ENCODE results near the gene CTNNA3. TPM values are rescaled to one million over a fixed set of nuclear protein-coding genes. Genes with fewer than 3 reads are reported as not detected.
"Not testable (repeated sequence)": the region's sequence is repeated elsewhere in the genome, so short reads cannot be mapped to it uniquely, and the experiment has no call there.

Gene CTNNA3
- total RNA-seq, 4 donors from 2014 or later: 0.68 to 75.2 (median 1.4) TPM

DNA sequence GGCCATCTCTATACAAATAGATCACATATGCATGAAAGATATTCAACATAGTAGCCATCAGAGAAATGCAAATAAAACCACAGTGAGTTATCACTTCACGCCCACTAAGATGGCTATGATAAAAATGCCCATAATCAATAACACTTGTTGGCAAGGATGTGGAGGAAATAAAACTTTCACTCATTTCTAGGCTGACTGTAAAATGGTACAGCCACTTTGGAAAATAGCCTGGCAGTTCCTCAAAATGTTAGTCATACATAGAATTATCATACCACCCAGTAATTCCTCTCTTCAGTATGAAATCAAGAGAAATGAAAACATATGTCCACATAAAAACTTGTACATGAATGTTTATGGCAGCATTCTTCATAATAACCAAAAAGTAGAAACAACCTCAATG is 445.3 kb downstream of the CTNNA3 start:
- DNase-seq: no peak
- WGBS, 2 donors (ENCODE audit: low coverage in 1 of 2): 55 to 71% methylated on average over 1 of the region's 1 CpG
- Histone ChIP-seq H3K27me3 (peaks cover 53% of the 10 kb centered on the region), H3K9me3 (no peaks in the 10 kb centered on the region), H3K27ac (no peak overlapping the region), H3K4me1 (no peaks in the 10 kb centered on the region), H3K4me3 (no peak overlapping the region), H3K36me3 (no peaks in the 10 kb centered on the region)
- TF ChIP-seq POLR2AphosphoS5 (IDR thresholded peaks at IDR 0.05): no peak
- intact Hi-C loops (cut with DNase I; ENCODE audit: low total_unique reads): no loop called here
- in situ Hi-C loops (cut with MboI; ENCODE audit: low pct_ligation_motif_present in 1 of 4, low pct_unique_long_range_greater_than_20kb in 1 of 4, low sequenced_read_pairs in 3 of 4): no loop called here

DNA sequence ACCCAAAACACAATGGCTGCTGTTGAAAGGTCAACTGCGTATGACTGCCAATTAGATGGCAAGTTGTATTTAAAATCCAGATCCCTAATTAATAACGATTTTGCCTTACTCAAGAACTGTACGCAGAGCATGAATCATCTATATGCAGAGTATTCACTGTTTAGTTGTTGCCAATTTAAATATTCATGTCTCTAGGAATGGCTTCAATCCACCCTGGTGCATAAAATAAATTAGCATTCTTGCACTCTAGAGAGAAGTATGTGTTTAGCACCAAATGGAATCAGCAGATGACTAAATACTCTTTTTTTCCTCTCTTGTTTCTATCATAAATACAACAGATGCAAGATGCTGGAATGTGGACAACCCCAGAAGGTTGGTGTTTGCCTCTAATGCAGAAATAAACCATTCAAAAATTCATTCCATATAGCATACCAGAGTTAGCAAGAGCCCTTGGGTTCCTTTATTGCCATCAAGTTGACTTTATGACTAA is 449.9 kb downstream of the CTNNA3 start:
- Histone ChIP-seq H3K36me3 (no peaks in the 10 kb centered on the region), H3K4me1 (no peaks in the 10 kb centered on the region), H3K27ac (no peak overlapping the region), H3K27me3 (peaks cover 19% of the 10 kb centered on the region), H3K4me3 (no peak overlapping the region), H3K9me3 (no peaks in the 10 kb centered on the region)
- no peak for DNase-seq
- intact Hi-C loops (cut with DNase I; ENCODE audit: low total_unique reads) (no loop called here), in situ Hi-C loops (cut with MboI; ENCODE audit: low pct_ligation_motif_present in 1 of 4, low pct_unique_long_range_greater_than_20kb in 1 of 4, low sequenced_read_pairs in 3 of 4) (no loop called here)
- WGBS, 2 donors (ENCODE audit: low coverage in 1 of 2): 81 to 88% methylated on average over 3 of the region's 3 CpGs
- no peak for TF ChIP-seq EP300 (IDR thresholded peaks at IDR 0.05; ENCODE audit: low read depth)

- TF ChIP-seq EP300 (IDR thresholded peaks at IDR 0.05; ENCODE audit: low read depth) (no peak), CTCF (IDR thresholded peaks at IDR 0.05) (no peak), POLR2AphosphoS5 (IDR thresholded peaks at IDR 0.05) (no peak), POLR2A (IDR thresholded peaks at IDR 0.05) (no peak)
- peaks cover 5% of the 10 kb centered on the region for H3K27me3 ChIP-seq
- 40 to 45% methylated on average over 3 of the region's 3 CpGs for WGBS, 2 donors (ENCODE audit: low coverage in 1 of 2)
- H3K36me3 ChIP-seq: no peaks in the 10 kb centered on the region
- no peak overlapping the region for H3K4me3 ChIP-seq
- no peak for DNase-seq
- H3K9me3 ChIP-seq: no peaks in the 10 kb centered on the region
- H3K27ac ChIP-seq: no peak overlapping the region
- intact Hi-C loops (cut with DNase I; ENCODE audit: low total_unique reads) (no loop called here), in situ Hi-C loops (cut with MboI; ENCODE audit: low pct_ligation_motif_present in 1 of 4, low pct_unique_long_range_greater_than_20kb in 1 of 4, low sequenced_read_pairs in 3 of 4) (no loop called here)
- H3K4me1 ChIP-seq: no peaks in the 10 kb centered on the region
Observed at GRCh38 chr10:67242528-67242927, 453.5 kb downstream of the CTNNA3 start.

DNA sequence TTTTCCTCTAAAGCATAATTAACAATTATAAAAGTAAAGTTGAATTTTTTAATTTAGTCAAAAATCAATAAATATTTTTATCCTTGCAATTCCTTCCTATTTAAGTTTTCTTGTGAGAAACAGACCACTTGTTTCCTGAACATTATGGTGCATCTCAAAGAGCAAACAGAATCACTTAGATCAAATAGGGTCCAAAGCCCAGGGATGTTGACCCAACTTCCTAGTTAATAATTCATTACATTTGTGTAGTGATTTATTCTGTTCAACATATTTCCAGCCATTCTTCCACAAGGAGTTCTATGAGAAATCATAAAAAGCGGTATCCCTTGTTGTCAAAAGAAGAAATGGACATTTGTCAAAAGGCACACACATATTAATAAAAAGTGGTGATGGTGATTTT is 454.5 kb downstream of the CTNNA3 start:
- no peaks in the 10 kb centered on the region for H3K27me3 ChIP-seq
- H3K27ac ChIP-seq: no peak overlapping the region
- no peaks in the 10 kb centered on the region for H3K4me1 ChIP-seq
- no peak for TF ChIP-seq POLR2A (IDR thresholded peaks at IDR 0.05)
- TF ChIP-seq POLR2AphosphoS5 (IDR thresholded peaks at IDR 0.05): no peak
- no peak for TF ChIP-seq CTCF (IDR thresholded peaks at IDR 0.05)
- no peak for TF ChIP-seq EP300 (IDR thresholded peaks at IDR 0.05; ENCODE audit: low read depth)
- H3K36me3 ChIP-seq: no peaks in the 10 kb centered on the region
- no peak for DNase-seq
- in situ Hi-C loops (cut with MboI; ENCODE audit: low pct_ligation_motif_present in 1 of 4, low pct_unique_long_range_greater_than_20kb in 1 of 4, low sequenced_read_pairs in 3 of 4) (no loop called here), intact Hi-C loops (cut with DNase I; ENCODE audit: low total_unique reads) (no loop called here)
- 0 to 31% methylated on average over 1 of the region's 1 CpG for WGBS, 2 donors (ENCODE audit: low coverage in 1 of 2)
- no peaks in the 10 kb centered on the region for H3K9me3 ChIP-seq
- no peak overlapping the region for H3K4me3 ChIP-seq

DNA sequence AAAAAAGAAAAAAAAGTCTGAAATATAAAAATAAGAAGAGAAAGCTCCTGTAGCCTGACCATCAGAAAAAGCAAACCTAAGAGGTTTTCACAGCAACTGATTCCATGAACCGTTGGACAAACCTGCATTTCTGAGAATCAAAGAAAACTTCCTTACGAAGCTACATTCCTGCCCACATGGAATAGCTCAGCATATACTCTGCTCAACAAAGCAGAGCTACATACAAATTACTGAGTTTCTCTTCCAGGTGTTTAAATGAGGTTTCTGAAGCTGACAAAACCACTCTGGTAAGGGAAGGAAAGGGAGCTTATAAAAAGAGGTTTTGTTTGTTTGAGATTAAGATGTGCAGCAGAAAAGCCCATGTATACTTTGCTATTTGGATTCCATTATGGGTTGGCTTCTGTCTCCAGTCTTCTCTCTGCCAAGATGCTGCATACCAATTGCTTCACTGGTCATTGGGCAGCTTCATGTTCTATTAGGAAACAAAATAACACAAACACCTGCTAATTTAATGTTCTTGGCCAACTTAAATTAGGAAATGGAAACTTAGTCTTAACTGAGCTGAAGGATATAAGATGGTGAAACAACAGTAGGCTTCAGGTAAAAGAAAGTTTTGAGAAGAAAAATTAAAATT is 456.0 kb downstream of the CTNNA3 start:
- H3K27me3 ChIP-seq: no peaks in the 10 kb centered on the region
- in situ Hi-C loops (cut with MboI; ENCODE audit: low pct_ligation_motif_present in 1 of 4, low pct_unique_long_range_greater_than_20kb in 1 of 4, low sequenced_read_pairs in 3 of 4) (no loop called here), intact Hi-C loops (cut with DNase I; ENCODE audit: low total_unique reads) (no loop called here)
- H3K9me3 ChIP-seq: no peaks in the 10 kb centered on the region
- no peak for DNase-seq
- TF ChIP-seq CTCF (IDR thresholded peaks at IDR 0.05): no peak
- TF ChIP-seq EP300 (IDR thresholded peaks at IDR 0.05; ENCODE audit: low read depth): no peak
- no peak for TF ChIP-seq POLR2AphosphoS5 (IDR thresholded peaks at IDR 0.05)
- TF ChIP-seq POLR2A (IDR thresholded peaks at IDR 0.05): no peak
- no peak overlapping the region for H3K4me3 ChIP-seq
- H3K36me3 ChIP-seq: no peaks in the 10 kb centered on the region
- no peak overlapping the region for H3K27ac ChIP-seq
- 58% methylated on average over 2 of the region's 2 CpGs for WGBS, 2 donors (ENCODE audit: low coverage in 1 of 2)
- H3K4me1 ChIP-seq: no peaks in the 10 kb centered on the region

DNA sequence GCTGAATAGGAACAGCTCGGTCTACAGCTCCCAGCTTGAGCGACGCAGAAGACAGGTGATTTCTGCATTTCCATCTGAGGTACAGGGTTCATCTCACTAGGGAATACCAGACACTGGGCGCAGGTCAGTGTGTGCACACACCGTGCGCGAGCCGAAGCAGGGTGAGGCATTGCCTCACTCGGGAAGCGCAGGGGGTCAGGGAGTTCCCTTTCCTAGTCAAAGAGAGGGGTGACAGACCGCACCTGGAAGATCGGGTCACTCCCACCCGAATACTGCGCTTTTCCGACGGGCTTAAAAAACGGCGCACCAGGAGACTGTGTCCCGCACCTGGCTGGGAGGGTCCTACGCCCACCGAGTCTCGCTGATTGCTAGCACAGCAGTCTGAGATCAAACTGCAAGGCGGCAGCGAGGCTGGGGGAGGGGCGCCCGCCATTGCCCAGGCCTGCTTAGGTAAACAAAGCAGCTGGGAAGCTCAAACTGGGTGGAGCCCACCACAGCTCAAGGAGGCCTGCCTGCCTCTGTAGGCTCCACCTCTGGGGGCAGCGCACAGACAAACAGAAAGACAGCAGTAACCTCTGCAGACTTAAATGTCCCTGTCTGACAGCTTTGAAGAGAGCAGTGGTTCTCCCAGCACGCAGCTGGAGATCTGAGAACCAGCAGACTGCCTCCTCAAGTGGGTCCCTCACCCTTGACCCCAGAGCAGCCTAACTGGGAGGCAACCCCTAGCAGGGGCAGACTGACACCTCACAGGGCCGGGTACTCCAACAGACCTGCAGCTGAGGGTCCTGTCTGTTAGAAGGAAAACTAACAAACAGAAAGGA is 465.1 kb downstream of the CTNNA3 start:
- intact Hi-C loops (cut with DNase I; ENCODE audit: low total_unique reads); H3K36me3 ChIP-seq; H3K4me3 ChIP-seq; in situ Hi-C loops (cut with MboI; ENCODE audit: low pct_ligation_motif_present in 1 of 4, low pct_unique_long_range_greater_than_20kb in 1 of 4, low sequenced_read_pairs in 3 of 4); H3K9me3 ChIP-seq; H3K4me1 ChIP-seq; DNase-seq; H3K27ac ChIP-seq: not testable (repeated sequence)
- WGBS, 2 donors (ENCODE audit: low coverage in 1 of 2): 25 to 34% methylated on average over 3 to 26 of the region's 29 CpGs
- peaks cover 17% of the 10 kb centered on the region for H3K27me3 ChIP-seq
